GM10266 (cell line): ENCODE data around the gene CAT.

ENCODE experiments used
- DNase-seq: peaks from one replicate; pipeline ENCODE4 v3.0.0; 2012; ENCODE audit errors: extremely low spot score
- CTCF ChIP-seq: IDR thresholded peaks from 2 replicates; pipeline ENCODE4 v1.5.1; 2012; ENCODE audit warnings: mild to moderate bottlenecking, low read depth; ENCODE audit not compliant: control insufficient read depth, insufficient read depth; ENCODE audit errors: missing control alignments

CAT gene

GRCh38 chr11:34438529-34439507, at the start of gene CAT:
CAT (plus strand) TSS chr11:34438934; CDS start chr11:34439014, 80 bp downstream.
- TF ChIP-seq CTCF: no peak
- peak; percentile 92 for DNase-seq

- no peak for TF ChIP-seq CTCF
- DNase-seq: no peak
Observed at GRCh38 chr11:34394771-34395300, 43.9 kb upstream of the CAT start.

- TF ChIP-seq CTCF: no peak
- no peak for DNase-seq
Observed at GRCh38 chr11:34395916-34396550, 42.7 kb upstream of the CAT start.

- no peak for DNase-seq
- no peak for TF ChIP-seq CTCF
Observed at GRCh38 chr11:34397120-34397519, 41.6 kb upstream of the CAT start.

- no peak for TF ChIP-seq CTCF
- DNase-seq: no peak
Observed at GRCh38 chr11:34397811-34398210, 40.9 kb upstream of the CAT start.

GRCh38 chr11:34403431-34403830, 35.3 kb upstream of the CAT start:
- DNase-seq: no peak
- TF ChIP-seq CTCF: no peak
